Medulla oblongata (tissue), 1 donor: ENCODE data around the gene CHST7.

Experiments used
- DNase-seq: peaks from one replicate; pipeline ENCODE4 v3.0.0-alpha.2; 2015; ENCODE audit errors: extremely low spot score

CHST7 gene

DNA sequence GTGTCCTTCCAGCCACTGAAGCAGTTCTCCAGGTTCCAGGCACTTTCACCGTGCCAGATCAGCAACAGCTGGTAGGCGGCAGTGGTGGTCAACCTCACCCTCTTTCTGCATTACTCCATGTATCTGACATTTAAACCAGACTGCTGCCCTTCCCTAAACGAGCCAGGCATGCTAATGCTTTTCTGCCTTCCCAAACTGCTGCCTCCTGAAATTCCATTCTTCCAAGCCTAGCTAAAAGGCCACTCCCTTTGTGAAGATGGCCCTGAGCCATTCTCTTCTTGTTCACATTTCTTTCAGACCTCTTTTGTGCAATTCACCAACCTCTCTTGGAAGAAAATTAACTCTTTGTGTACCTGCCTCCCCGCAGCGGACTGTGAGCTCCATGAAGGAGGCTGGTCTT lies 73.7 kb downstream of the CHST7 start:
- no peak for DNase-seq
